Right lobe of liver (tissue), 4 donors: ENCODE measurements around the gene RRP1.

Experiments used
- CTCF ChIP-seq, 4 donors: fragments of 200-600 bp in 3 of 4; fragments of 450-650 bp in 1 of 4; IDR thresholded peaks; one replicate each; pipeline versions ENCODE4 v1.5.1 to v1.8.0; 2016 to 2022; ENCODE audit warnings: antibody characterized with exemption in 4 of 4, mild to moderate bottlenecking in 2 of 4
- POLR2A ChIP-seq: fragments of 450-650 bp; IDR thresholded peaks from one replicate; pipeline ENCODE4 v1.6.1; 2017; ENCODE audit warnings: antibody characterized with exemption, mild to moderate bottlenecking
- donor health status: DM: no; HTN: no; CAD: no.
- donor health status: DM: no; HTN: no; CAD: no.
- donor health status: DM: no; HTN: yes; CAD: no.

- TF ChIP-seq POLR2A: no peak
- TF ChIP-seq CTCF (IDR thresholded peaks at IDR 0.05): no peak
Measured at GRCh38 chr21:43842742-43843141, 53.4 kb downstream of the RRP1 start.
